ENCODE data around the gene CCDC107. TPM values are rescaled to one million over a fixed set of nuclear protein-coding genes. Genes with fewer than 3 reads are reported as not detected.
A peak's percentile ranks its signal among the peaks of the same experiment; 100 is the strongest.

The CCDC107 gene
- total RNA-seq, 1 experiment from 2014 or later = 34.9 TPM

- no peaks in the 10 kb centered on the region for H4K20me1 ChIP-seq (ENCODE audit: low read length)
- ChIA-PET POLR2A (ENCODE audit: unreplicated experiment) (no interaction called here), CTCF (no interaction called here)
- H3K79me2 ChIP-seq (ENCODE audit: low read length) = no peaks in the 10 kb centered on the region
- DNase-seq (no peak), ATAC-seq (no peak)
- no peaks in the 10 kb centered on the region for H3F3A ChIP-seq (ENCODE audit: low read length, unreplicated experiment)
- H3K4me3 ChIP-seq (ENCODE audit: low read length) = no peak overlapping the region
- no peak overlapping the region for H2AFZ ChIP-seq (ENCODE audit: low read length)
- H3K9me3 ChIP-seq (ENCODE audit: low read length) = no peaks in the 10 kb centered on the region
- H3K27ac ChIP-seq (ENCODE audit: low read length) = no peak overlapping the region
- no peak overlapping the region for H3K9ac ChIP-seq (ENCODE audit: low read length)
- no peak overlapping the region for H3K4me2 ChIP-seq (ENCODE audit: low read length)
- no peaks in the 10 kb centered on the region for H3K4me1 ChIP-seq (ENCODE audit: insufficient read depth, low read length)
- BruUV-seq (replicated peaks) = no TSS peak
- no peaks in the 10 kb centered on the region for H3K9me2 ChIP-seq (replicated peaks; ENCODE audit: low read length)
- H3K27me3 ChIP-seq (ENCODE audit: low read length) = no peaks in the 10 kb centered on the region
- H3K36me3 ChIP-seq (ENCODE audit: low read depth, low read length) = no peaks in the 10 kb centered on the region
- intact Hi-C loops (cut with micrococcal nuclease) = no loop called here
- TF ChIP-seq, protein P1, sequence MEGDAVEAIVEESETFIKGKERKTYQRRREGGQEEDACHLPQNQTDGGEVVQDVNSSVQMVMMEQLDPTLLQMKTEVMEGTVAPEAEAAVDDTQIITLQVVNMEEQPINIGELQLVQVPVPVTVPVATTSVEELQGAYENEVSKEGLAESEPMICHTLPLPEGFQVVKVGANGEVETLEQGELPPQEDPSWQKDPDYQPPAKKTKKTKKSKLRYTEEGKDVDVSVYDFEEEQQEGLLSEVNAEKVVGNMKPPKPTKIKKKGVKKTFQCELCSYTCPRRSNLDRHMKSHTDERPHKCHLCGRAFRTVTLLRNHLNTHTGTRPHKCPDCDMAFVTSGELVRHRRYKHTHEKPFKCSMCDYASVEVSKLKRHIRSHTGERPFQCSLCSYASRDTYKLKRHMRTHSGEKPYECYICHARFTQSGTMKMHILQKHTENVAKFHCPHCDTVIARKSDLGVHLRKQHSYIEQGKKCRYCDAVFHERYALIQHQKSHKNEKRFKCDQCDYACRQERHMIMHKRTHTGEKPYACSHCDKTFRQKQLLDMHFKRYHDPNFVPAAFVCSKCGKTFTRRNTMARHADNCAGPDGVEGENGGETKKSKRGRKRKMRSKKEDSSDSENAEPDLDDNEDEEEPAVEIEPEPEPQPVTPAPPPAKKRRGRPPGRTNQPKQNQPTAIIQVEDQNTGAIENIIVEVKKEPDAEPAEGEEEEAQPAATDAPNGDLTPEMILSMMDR (conservative IDR thresholded peaks at IDR 0.05; ENCODE audit: low read depth, low read length) = no peak
- TF ChIP-seq EZH2phosphoT487 (IDR thresholded peaks at IDR 0.05; ENCODE audit: borderline replicate concordance, low read length) (no peak), EZH2 (IDR thresholded peaks at IDR 0.05; ENCODE audit: low read length, unreplicated experiment) (no peak)
These were observed 21.0 kb downstream of the CCDC107 start for GRCh38 chr9:35679091-35679490.

DNA sequence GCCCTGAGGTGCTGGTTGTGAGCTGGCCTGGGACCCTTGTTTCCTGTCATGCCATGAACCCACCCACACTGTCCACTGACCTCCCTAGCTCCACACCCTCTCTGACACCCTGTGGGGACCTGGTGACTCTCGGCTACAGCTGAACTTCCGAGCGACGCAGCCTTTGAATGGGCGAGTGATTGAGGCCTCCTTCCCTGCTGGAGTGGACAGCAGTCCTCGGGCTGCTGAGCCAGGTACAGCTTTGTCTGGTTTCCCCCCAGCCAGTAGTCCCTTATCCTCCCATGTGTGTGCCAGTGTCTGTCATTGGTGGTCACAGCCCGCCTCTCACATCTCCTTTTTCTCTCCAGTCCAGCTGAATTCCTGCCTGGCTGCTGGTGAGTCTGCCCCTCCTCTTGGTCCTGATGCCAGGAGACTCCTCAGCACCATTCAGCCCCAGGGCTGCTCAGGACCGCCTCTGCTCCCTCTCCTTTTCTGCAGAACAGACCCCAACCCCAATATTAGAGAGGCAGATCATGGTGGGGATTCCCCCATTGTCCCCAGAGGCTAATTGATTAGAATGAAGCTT lies 21.8 kb downstream of the CCDC107 start:
- Histone ChIP-seq H3K79me2 (ENCODE audit: low read length) (no peaks in the 10 kb centered on the region), H3K4me2 (ENCODE audit: low read length) (no peak overlapping the region), H2AFZ (ENCODE audit: low read length) (no peak overlapping the region), H4K20me1 (ENCODE audit: low read length) (no peaks in the 10 kb centered on the region), H3K9me3 (ENCODE audit: low read length) (no peaks in the 10 kb centered on the region), H3K4me1 (ENCODE audit: insufficient read depth, low read length) (no peaks in the 10 kb centered on the region), H3K27ac (ENCODE audit: low read length) (no peak overlapping the region), H3K36me3 (ENCODE audit: low read depth, low read length) (no peaks in the 10 kb centered on the region), H3K9me2 (replicated peaks; ENCODE audit: low read length) (no peaks in the 10 kb centered on the region), H3K9ac (ENCODE audit: low read length) (no peak overlapping the region), H3F3A (ENCODE audit: low read length, unreplicated experiment) (no peaks in the 10 kb centered on the region), H3K4me3 (ENCODE audit: low read length) (no peak overlapping the region), H3K27me3 (ENCODE audit: low read length) (no peaks in the 10 kb centered on the region)
- no peak for ATAC-seq
- intact Hi-C loops (cut with micrococcal nuclease) = no loop called here
- no peak for DNase-seq
- CTCF ChIA-PET = no interaction called here
- POLR2A ChIA-PET (ENCODE audit: unreplicated experiment) = no interaction called here
- TF ChIP-seq EZH2phosphoT487 (IDR thresholded peaks at IDR 0.05; ENCODE audit: borderline replicate concordance, low read length) (no peak), EZH2 (IDR thresholded peaks at IDR 0.05; ENCODE audit: low read length, unreplicated experiment) (no peak)
- TF ChIP-seq, protein P1 (conservative IDR thresholded peaks at IDR 0.05; ENCODE audit: low read depth, low read length) = no peak
- BruUV-seq (replicated peaks) = no TSS peak

GRCh38 chr9:35680331-35681105 lies 22.4 kb downstream of the CCDC107 start:
- Histone ChIP-seq H2AFZ (ENCODE audit: low read length) (no peak overlapping the region), H3K27me3 (ENCODE audit: low read length) (no peaks in the 10 kb centered on the region), H3K4me3 (ENCODE audit: low read length) (no peak overlapping the region), H3F3A (ENCODE audit: low read length, unreplicated experiment) (no peaks in the 10 kb centered on the region), H3K9ac (ENCODE audit: low read length) (no peak overlapping the region), H3K4me1 (ENCODE audit: insufficient read depth, low read length) (no peaks in the 10 kb centered on the region), H3K9me2 (replicated peaks; ENCODE audit: low read length) (no peaks in the 10 kb centered on the region), H3K36me3 (ENCODE audit: low read depth, low read length) (no peaks in the 10 kb centered on the region), H4K20me1 (ENCODE audit: low read length) (no peaks in the 10 kb centered on the region), H3K4me2 (ENCODE audit: low read length) (no peak overlapping the region), H3K27ac (ENCODE audit: low read length) (no peak overlapping the region), H3K9me3 (ENCODE audit: low read length) (no peaks in the 10 kb centered on the region), H3K79me2 (ENCODE audit: low read length) (no peaks in the 10 kb centered on the region)
- no peak for DNase-seq
- BruUV-seq (replicated peaks) = no TSS peak
- ATAC-seq = peak; percentile 22
- TF ChIP-seq EZH2 (IDR thresholded peaks at IDR 0.05; ENCODE audit: low read length, unreplicated experiment) (no peak), EZH2phosphoT487 (IDR thresholded peaks at IDR 0.05; ENCODE audit: borderline replicate concordance, low read length) (no peak)
- TF ChIP-seq, protein P1 (conservative IDR thresholded peaks at IDR 0.05; ENCODE audit: low read depth, low read length) = no peak
- intact Hi-C loops (cut with micrococcal nuclease) = no loop called here
- CTCF ChIA-PET = no interaction called here
- POLR2A ChIA-PET (ENCODE audit: unreplicated experiment) = no interaction called here

Data from PC-3 (cell line).